SK-MEL-5 (cell line): ENCODE measurements around the gene KSR1. TPM values are rescaled to one million over a fixed set of nuclear protein-coding genes. Genes with fewer than 3 reads are reported as not detected.

Experiments used
- DNase-seq: peaks from one replicate; pipeline ENCODE4 v3.0.0-alpha.2; 2016; ENCODE audit warnings: low read depth, low spot score
- in situ Hi-C: cut with HindIII; loops from 2 replicates; pipeline ENCODE4 v1.10.0; 2016; ENCODE audit warnings: low sequenced_read_pairs, high pct_unique_total_duplicates, low pct_unique_long_range_greater_than_20kb
- total RNA-seq: library from RNA; depleted of rRNA; stranded (reverse); fragments of >200 nt; shearing (Covaris generic); gene quantifications from 2 replicates; pipeline ENCODE4 v1.2.3, GENCODE V29; 2014

Gene KSR1
- total RNA-seq, 1 experiment from 2014 or later: 4.4 TPM

GRCh38 chr17:27577121-27577761 lies 121.0 kb downstream of the KSR1 start:
- in situ Hi-C loops: no loop called here

GRCh38 chr17:27577884-27578717 lies 121.9 kb downstream of the KSR1 start:
- in situ Hi-C loops: no loop called here

More at GRCh38 chr17:27577121-27577761, 121.0 kb downstream of the KSR1 start:
- no peak for DNase-seq

GRCh38 chr17:27578718-27579085 lies 122.5 kb downstream of the KSR1 start:
- no peak for DNase-seq
- in situ Hi-C loops: no loop called here

More at GRCh38 chr17:27577884-27578717, 121.9 kb downstream of the KSR1 start:
- no peak for DNase-seq

- no peak for DNase-seq
- in situ Hi-C loops: no loop called here
Observed at GRCh38 chr17:27579304-27579703, 123.1 kb downstream of the KSR1 start.

GRCh38 chr17:27579897-27580321 lies 123.7 kb downstream of the KSR1 start:
- in situ Hi-C loops: no loop called here
- DNase-seq: no peak

- DNase-seq: no peak
- in situ Hi-C loops: no loop called here
Observed at GRCh38 chr17:27581016-27581415, 124.8 kb downstream of the KSR1 start.

- DNase-seq: no peak
- in situ Hi-C loops: no loop called here
Observed at GRCh38 chr17:27582696-27583095, 126.4 kb downstream of the KSR1 start.

GRCh38 chr17:27585153-27585681 lies 129.0 kb downstream of the KSR1 start:
- in situ Hi-C loops: no loop called here
- DNase-seq: no peak

GRCh38 chr17:27585792-27586191 lies 129.5 kb downstream of the KSR1 start:
- no peak for DNase-seq
- in situ Hi-C loops: no loop called here

GRCh38 chr17:27586203-27586721 lies 130.0 kb downstream of the KSR1 start:
- in situ Hi-C loops: no loop called here

GRCh38 chr17:27588354-27588753 lies 132.1 kb downstream of the KSR1 start:
- no peak for DNase-seq
- in situ Hi-C loops: no loop called here

More at GRCh38 chr17:27586203-27586721, 130.0 kb downstream of the KSR1 start:
- DNase-seq: no peak

- no peak for DNase-seq
- in situ Hi-C loops: no loop called here
Observed at GRCh38 chr17:27590864-27591263, 134.6 kb downstream of the KSR1 start.

- DNase-seq: no peak
- in situ Hi-C loops: no loop called here
Observed at GRCh38 chr17:27591986-27592385, 135.7 kb downstream of the KSR1 start.

GRCh38 chr17:27593232-27593856 lies 137.1 kb downstream of the KSR1 start:
- in situ Hi-C loops: no loop called here
- DNase-seq: no peak

- in situ Hi-C loops: no loop called here
- no peak for DNase-seq
Observed at GRCh38 chr17:27593857-27594255, 137.6 kb downstream of the KSR1 start.

GRCh38 chr17:27595208-27595607 lies 139.0 kb downstream of the KSR1 start:
- in situ Hi-C loops: no loop called here
- DNase-seq: no peak

- in situ Hi-C loops: no loop called here
- DNase-seq: no peak
Observed at GRCh38 chr17:27596096-27596495, 139.8 kb downstream of the KSR1 start.

- no peak for DNase-seq
- in situ Hi-C loops: no loop called here
Observed at GRCh38 chr17:27596566-27597187, 140.4 kb downstream of the KSR1 start.
